GM12878 (cell line): ENCODE results near the gene CMC1. TPM values are rescaled to one million over a fixed set of nuclear protein-coding genes. Genes with fewer than 3 reads are reported as not detected.

Experiments
- ATAC-seq: fragments of 200-7000 bp; cut with Tn5 transposase; 3 replicates; pipeline ENCODE4 v1.9.1; 2020; ENCODE audit warnings: mild to moderate bottlenecking, moderate library complexity
- BruUV-seq: library from RNA; stranded (reverse); fragments of 400-500 nt; replicated peaks from 2 replicates; lab custom pipeline; 2021; lab: Mats Ljungman, UMichigan
- CTCF ChIA-PET: fragments of 300-600 bp; sonication (Branson Sonifier 250); formaldehyde crosslinking; extraction: SDS; loops from one replicate; lab custom pipeline; 2021; ENCODE audit warnings: inconsistent platforms; lab: Yijun Ruan, JAX
- POLR2A ChIA-PET: fragments of 350-600 bp; formaldehyde crosslinking; extraction: SDS; loops from one replicate; lab custom pipeline; 2021; ENCODE audit warnings: inconsistent platforms; lab: Charles Lee
- RAD21 ChIA-PET: fragments of 300-600 bp; sonication (Branson Sonifier 250); formaldehyde crosslinking; loops from one replicate; lab custom pipeline; 2023; ENCODE audit warnings: antibody characterized with exemption; ENCODE audit not compliant: unreplicated experiment; lab: Charles Lee
- SMC1A ChIA-PET: fragments of 300-600 bp; sonication (Branson Sonifier 250); formaldehyde crosslinking; loops from one replicate; lab custom pipeline; 2023; ENCODE audit not compliant: unreplicated experiment, uncharacterized antibody; lab: Charles Lee
- DNase-seq: peaks from one replicate; pipeline ENCODE4 v3.0.0-alpha.2; 2011; ENCODE audit warnings: low read depth, low spot score
- FAIRE-seq: peaks from 3 replicates; lab custom pipeline; 2011; peaks lifted over from hg19 to GRCh38; lab: Jason Lieb, UNC
- H2AFZ ChIP-seq: 2 replicates; pipeline ENCODE4 v1.6.0; 2011; ENCODE audit warnings: low read depth, low read length, control low read depth; ENCODE audit not compliant: control insufficient read depth
- H3K27ac ChIP-seq: 2 replicates; pipeline ENCODE4 v1.5.1; 2011; ENCODE audit warnings: control low read depth; ENCODE audit not compliant: control insufficient read depth, insufficient read depth
- H3K27me3 ChIP-seq, 2 experiments: replicated peaks in 1 of 2; 2 replicates each; pipeline versions ENCODE4 v1.6.0 to v1.6.1; 2011; ENCODE audit warnings: low read length in 1 of 2; ENCODE audit not compliant: control insufficient read depth in 2 of 2, insufficient read depth in 2 of 2
- H3K36me3 ChIP-seq, 2 experiments: 2 replicates each; pipeline ENCODE4 v1.5.1; 2011; ENCODE audit warnings: low read length in 1 of 2; ENCODE audit not compliant: control insufficient read depth in 2 of 2, insufficient read depth in 2 of 2
- H3K4me1 ChIP-seq: 2 replicates; pipeline ENCODE4 v1.6.1; 2011; ENCODE audit warnings: mild to moderate bottlenecking, low read length, moderate library complexity, mixed read lengths; ENCODE audit not compliant: control insufficient read depth, insufficient read depth
- H3K4me2 ChIP-seq: 2 replicates; pipeline ENCODE4 v1.6.0; 2011; ENCODE audit warnings: control low read depth; ENCODE audit not compliant: control insufficient read depth, insufficient read depth
- H3K4me3 ChIP-seq: fragments of 200-600 bp; sonication (generic); 2 replicates; pipeline ENCODE4 v1.5.1; 2016
- H3K79me2 ChIP-seq: 2 replicates; pipeline ENCODE4 v1.6.0; 2011; ENCODE audit warnings: low read length; ENCODE audit not compliant: control insufficient read depth, insufficient read depth
- H3K9ac ChIP-seq: 2 replicates; pipeline ENCODE4 v1.8.0; 2011; ENCODE audit warnings: low read length, control low read depth, mixed read lengths; ENCODE audit not compliant: control insufficient read depth, insufficient read depth
- H3K9me3 ChIP-seq: replicated peaks from 3 replicates; pipeline ENCODE4 v1.5.1; 2011; ENCODE audit warnings: mild to moderate bottlenecking, low read length; ENCODE audit not compliant: control insufficient read depth, insufficient read depth
- H4K20me1 ChIP-seq: 2 replicates; pipeline ENCODE4 v1.6.0; 2011; ENCODE audit not compliant: control insufficient read depth, insufficient read depth
- BHLHE40 ChIP-seq, 2 experiments: fragments of 450-650 bp in 1 of 2; IDR thresholded peaks; 2 replicates each; pipeline ENCODE4 v1.6.1; 2011 to 2017; ENCODE audit warnings: low read depth in 2 of 2, borderline replicate concordance in 1 of 2, improper control_type of control experiment in 1 of 2, low read length in 1 of 2, mild to moderate bottlenecking in 1 of 2
- CBFB ChIP-seq: IDR thresholded peaks from 2 replicates; pipeline ENCODE4 v1.6.1; 2016; ENCODE audit warnings: antibody characterized with exemption, low read depth
- CBX3 ChIP-seq: fragments of 200-600 bp; sonication (generic); IDR thresholded peaks from 2 replicates; pipeline ENCODE4 v1.6.1; 2016; ENCODE audit warnings: low read depth, borderline replicate concordance
- ETV6 ChIP-seq, 2 experiments: fragments of 450-650 bp in 1 of 2; IDR thresholded peaks in 1 of 2; conservative IDR thresholded peaks in 1 of 2; 2 replicates each; pipeline ENCODE4 v1.6.1; 2014; ENCODE audit warnings: antibody characterized with exemption in 1 of 2, borderline replicate concordance in 1 of 2, low read depth in 1 of 2, mild to moderate bottlenecking in 1 of 2, moderate library complexity in 1 of 2
- GABPA ChIP-seq: IDR thresholded peaks from 2 replicates; pipeline ENCODE4 v1.6.1; 2014; ENCODE audit warnings: antibody characterized with exemption, low read depth, mild to moderate bottlenecking, inconsistent platforms
- MYB ChIP-seq: fragments of 150-350 bp; IDR thresholded peaks from 2 replicates; pipeline ENCODE4 v1.6.1; 2014; ENCODE audit warnings: mild to moderate bottlenecking, low read depth, low read length, borderline replicate concordance
- NRF1 ChIP-seq: conservative IDR thresholded peaks from 2 replicates; pipeline ENCODE4 v1.6.1; 2011; ENCODE audit warnings: mild to moderate bottlenecking, low read depth, low read length, improper control_type of control experiment
- WGBS: methylation state at CpG from one replicate; pipeline ENCODE4 v1.1.6; 2016; ENCODE audit warnings: low lambda C conversion rate; ENCODE audit not compliant: insufficient replicate concordance, insufficient coverage; ENCODE audit errors: missing lambda C conversion rate; 5-methylcytosine and 5-hydroxymethylcytosine counted together
- in situ Hi-C: fragments of 300-500 bp; cut with MboI; formaldehyde crosslinking; loops from 9 replicates; pipeline ENCODE4 v1.14.3; 2018; ENCODE audit warnings: mixed read lengths
- intact Hi-C: fragments of 100-400 bp; cut with micrococcal nuclease; formaldehyde crosslinking; loops from one replicate; pipeline ENCODE4 v1.14.2; 2022; ENCODE audit not compliant: unreplicated experiment
- polyA plus RNA-seq, 11 experiments: library from polyadenylated mRNA; depleted of rRNA in 4 of 11; unstranded in 6 of 11; stranded (reverse) in 5 of 11; fragments of >200 nt; fragmentation: Nextera tagmentation in 4 of 11; fragmentation: Illumina TruSeq in 1 of 11; extraction: Ambion mirVana in 4 of 11; extraction: Trizol in 1 of 11; gene quantifications; 1 replicate in 1 of 11; 2 replicates in 10 of 11; pipeline versions ENCODE4 v1.2.1 to v1.2.3, GENCODE V29; 2011 to 2016; ENCODE audit warnings: inconsistent platforms in 2 of 11, missing spikeins in 2 of 11, low read depth in 1 of 11
- total RNA-seq, 4 experiments: library from RNA; depleted of rRNA in 3 of 4; stranded (reverse); fragments of >200 nt in 3 of 4; fragmentation: Illumina TruSeq in 1 of 4; extraction: Trizol in 1 of 4; gene quantifications; 2 replicates each; pipeline versions ENCODE4 v1.2.1 to v1.2.3, GENCODE V29; 2013 to 2021
- TF ChIP-seq, protein P1 (sequence below): IDR thresholded peaks from 2 replicates; pipeline ENCODE4 v1.6.1; 2011; ENCODE audit warnings: borderline replicate concordance, low read depth, mild to moderate bottlenecking, moderate library complexity, low read length; ENCODE audit not compliant: insufficient read depth, poor library complexity, severe bottlenecking

Gene CMC1
- total and polyA plus RNA-seq, 10 of the 15 experiments (the other 5 are each of a cell fraction or from before 2014, with no cell fraction given), result 12.3 to 118 (median 29.3) TPM

DNA sequence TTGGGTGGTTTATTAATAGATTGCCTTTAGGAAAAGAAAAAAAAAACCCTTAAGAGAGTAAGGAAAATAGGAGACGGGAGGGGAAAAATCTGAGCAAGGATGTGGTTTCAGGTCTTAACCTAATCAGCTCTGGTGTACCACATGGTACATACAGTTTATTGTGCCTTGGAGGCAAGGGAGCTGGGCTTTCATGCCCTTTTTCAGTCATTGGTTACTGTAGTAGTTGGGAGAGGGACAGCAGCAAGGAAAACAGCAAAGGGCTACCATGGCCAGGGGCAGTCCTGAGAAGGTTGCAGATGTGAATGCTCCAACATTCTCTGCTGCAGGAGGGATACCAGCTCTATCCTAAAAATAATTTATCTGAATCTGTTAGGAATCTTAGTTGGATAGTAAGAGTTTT is 5.9 kb downstream of the CMC1 start (continued):
- no peak for TF ChIP-seq CBX3
- TF ChIP-seq NRF1, result no peak
- TF ChIP-seq GABPA, result no peak
- TF ChIP-seq MYB, result no peak
- TF ChIP-seq, protein P1, sequence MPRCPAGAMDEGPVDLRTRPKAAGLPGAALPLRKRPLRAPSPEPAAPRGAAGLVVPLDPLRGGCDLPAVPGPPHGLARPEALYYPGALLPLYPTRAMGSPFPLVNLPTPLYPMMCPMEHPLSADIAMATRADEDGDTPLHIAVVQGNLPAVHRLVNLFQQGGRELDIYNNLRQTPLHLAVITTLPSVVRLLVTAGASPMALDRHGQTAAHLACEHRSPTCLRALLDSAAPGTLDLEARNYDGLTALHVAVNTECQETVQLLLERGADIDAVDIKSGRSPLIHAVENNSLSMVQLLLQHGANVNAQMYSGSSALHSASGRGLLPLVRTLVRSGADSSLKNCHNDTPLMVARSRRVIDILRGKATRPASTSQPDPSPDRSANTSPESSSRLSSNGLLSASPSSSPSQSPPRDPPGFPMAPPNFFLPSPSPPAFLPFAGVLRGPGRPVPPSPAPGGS, result no peak
- TF ChIP-seq ETV6 (conservative IDR thresholded peaks at IDR 0.05 in 1 of 2, IDR thresholded peaks at IDR 0.05 in 1 of 2; ENCODE audit: borderline replicate concordance in 1 of 2, low read depth in 1 of 2), result no peak

GRCh38 chr3:28250999-28251398 is 9.6 kb downstream of the CMC1 start:
- intact Hi-C loops (no loop called here), in situ Hi-C loops (no loop called here)
- DNase-seq, result no peak
- Histone ChIP-seq H3K27ac (no peak overlapping the region), H3K9ac (no peak overlapping the region), H3K4me3 (no peak overlapping the region), H4K20me1 (no peaks in the 10 kb centered on the region), H3K9me3 (no peaks in the 10 kb centered on the region; the same call in 1 of the 3 replicates), H3K4me1 (no peaks in the 10 kb centered on the region; the same call in 1 of the 2 replicates), H3K27me3 (no peaks in the 10 kb centered on the region), H3K4me2 (no peak overlapping the region), H2AFZ (no peak overlapping the region), H3K79me2 (peaks cover 19% of the 10 kb centered on the region), H3K36me3 (no peaks in the 10 kb centered on the region)
- no peak for ATAC-seq
- 50% methylated on average over 3 of the region's 3 CpGs for WGBS
- POLR2A ChIA-PET, result interaction anchor here (0.8 to 1.2 kb wide), 5 partner anchors 9 to 75 kb away, joined by 3 read pairs; partner anchors contain the start of gene CMC1
- TF ChIP-seq BHLHE40 (IDR thresholded peaks at IDR 0.05; ENCODE audit: borderline replicate concordance in 1 of 2, low read depth in 2 of 2, low read length in 1 of 2), result peak in 1 of 2 experiments; percentile 57; a peak in 2 of 4 replicates
- TF ChIP-seq CBFB, result no peak
- no peak for FAIRE-seq
- CTCF ChIA-PET, result interaction anchor here (0.5 to 2.2 kb wide), 8 partner anchors 17 to 570 kb away, joined by 3 to 9 read pairs (median 4); no protein-coding TSS in a partner anchor
- no TSS peak for BruUV-seq
- SMC1A ChIA-PET, result interaction anchor here (0.6 to 5.8 kb wide), 16 partner anchors 11 to 535 kb away, joined by 3 to 43 read pairs (median 4); partner anchors contain the start of gene CMC1
- RAD21 ChIA-PET, result interaction anchor here (0.7 to 5.5 kb wide), 13 partner anchors 33 to 529 kb away, joined by 3 to 40 read pairs (median 7); partner anchors contain the start of gene EOMES
